Loucy (cell line): ENCODE data around the gene MARK3.

Experiments used
- H2AFZ ChIP-seq: fragments of 200-600 bp; sonication (generic); 2 replicates; pipeline ENCODE4 v1.6.0; 2016; ENCODE audit warnings: antibody characterized with exemption, mild to moderate bottlenecking, low read length, moderate library complexity
- H3F3A ChIP-seq: fragments of 200-600 bp; 2 replicates; pipeline ENCODE4 v1.6.0; 2016; ENCODE audit warnings: antibody characterized with exemption, low read depth, mild to moderate bottlenecking
- H3K27me3 ChIP-seq: fragments of 200-600 bp; sonication (generic); 2 replicates; pipeline ENCODE4 v1.6.1; 2014; ENCODE audit warnings: low read length, mild to moderate bottlenecking; ENCODE audit not compliant: insufficient read depth, poor library complexity, severe bottlenecking
- H3K36me3 ChIP-seq: fragments of 200-600 bp; sonication (generic); 2 replicates; pipeline ENCODE4 v1.6.1; 2016; ENCODE audit warnings: low read length; ENCODE audit not compliant: insufficient read depth
- H3K4me1 ChIP-seq: fragments of 200-600 bp; sonication (generic); 2 replicates; pipeline ENCODE4 v1.5.1; 2014; ENCODE audit warnings: low read length, mild to moderate bottlenecking; ENCODE audit not compliant: insufficient read depth, poor library complexity, severe bottlenecking
- H3K4me2 ChIP-seq: fragments of 200-600 bp; sonication (generic); 2 replicates; pipeline ENCODE4 v1.6.0; 2014; ENCODE audit warnings: antibody characterized with exemption, low read length, low read depth, mild to moderate bottlenecking; ENCODE audit not compliant: poor library complexity, severe bottlenecking
- H3K4me3 ChIP-seq: fragments of 200-600 bp; sonication (generic); 2 replicates; pipeline ENCODE4 v1.5.1; 2014; ENCODE audit warnings: low read length, mild to moderate bottlenecking, mixed read lengths; ENCODE audit not compliant: poor library complexity, severe bottlenecking
- H3K79me2 ChIP-seq: fragments of 200-600 bp; sonication (generic); 2 replicates; pipeline ENCODE4 v1.6.1; 2014; ENCODE audit warnings: low read length; ENCODE audit not compliant: insufficient read depth
- H3K9ac ChIP-seq: fragments of 200-600 bp; sonication (generic); 2 replicates; pipeline ENCODE4 v1.6.0; 2014; ENCODE audit warnings: mild to moderate bottlenecking, low read depth, low read length, moderate library complexity; ENCODE audit not compliant: poor library complexity, severe bottlenecking
- H3K9me2 ChIP-seq: fragments of 200-600 bp; sonication (generic); replicated peaks from 2 replicates; pipeline ENCODE4 v1.6.1; 2016; ENCODE audit warnings: low read depth, low read length, mixed read lengths
- H3K9me3 ChIP-seq: fragments of 200-600 bp; sonication (generic); 2 replicates; pipeline ENCODE4 v1.6.1; 2014; ENCODE audit warnings: mild to moderate bottlenecking, antibody characterized with exemption, low read length, low read depth; ENCODE audit not compliant: insufficient read depth
- H4K20me1 ChIP-seq: fragments of 200-600 bp; sonication (generic); 2 replicates; pipeline ENCODE4 v1.6.0; 2014; ENCODE audit warnings: antibody characterized with exemption, low read length, mild to moderate bottlenecking; ENCODE audit not compliant: insufficient read depth, poor library complexity, severe bottlenecking
- EZH2phosphoT487 ChIP-seq: fragments of 200-600 bp; IDR thresholded peaks from 2 replicates; pipeline ENCODE4 v1.6.1; 2018; ENCODE audit warnings: antibody characterized with exemption, mild to moderate bottlenecking, moderate library complexity, borderline replicate concordance
- TF ChIP-seq, protein P1 (sequence below): fragments of 200-600 bp; sonication (generic); conservative IDR thresholded peaks from 2 replicates; pipeline ENCODE4 v1.5.1; 2014; ENCODE audit warnings: mild to moderate bottlenecking, antibody characterized with exemption, low read length

Gene MARK3

DNA sequence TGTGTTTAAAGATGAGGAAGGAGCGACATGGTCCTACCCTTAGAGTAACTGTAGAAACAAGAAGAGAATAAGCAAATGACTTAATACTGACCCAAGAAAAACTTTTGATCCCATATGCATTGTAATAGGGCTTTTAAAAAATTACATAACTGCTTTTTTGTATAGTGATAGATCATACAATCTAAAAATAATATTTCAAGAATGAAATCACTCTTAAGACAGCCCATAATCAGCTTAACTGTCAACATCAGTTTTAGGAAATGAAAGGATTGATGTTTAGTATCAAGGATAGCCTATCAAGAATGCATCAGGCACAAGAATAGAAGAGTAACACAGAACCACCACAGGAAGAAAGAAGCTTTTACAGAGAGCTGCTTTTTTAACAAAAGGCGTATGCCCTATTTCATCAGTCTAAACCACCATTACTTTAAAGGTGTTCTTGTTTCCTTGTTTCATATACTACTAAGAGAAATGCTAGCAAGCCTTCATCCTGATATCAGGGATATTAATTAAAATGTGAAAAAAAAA lies 64.5 kb downstream of the MARK3 start:
- no peaks in the 10 kb centered on the region for H3K9me2 ChIP-seq
- H4K20me1 ChIP-seq = peaks cover 11% of the 10 kb centered on the region
- H3K4me1 ChIP-seq = no peaks in the 10 kb centered on the region
- no peak overlapping the region for H3K9ac ChIP-seq
- TF ChIP-seq EZH2phosphoT487 = no peak
- TF ChIP-seq, protein P1, sequence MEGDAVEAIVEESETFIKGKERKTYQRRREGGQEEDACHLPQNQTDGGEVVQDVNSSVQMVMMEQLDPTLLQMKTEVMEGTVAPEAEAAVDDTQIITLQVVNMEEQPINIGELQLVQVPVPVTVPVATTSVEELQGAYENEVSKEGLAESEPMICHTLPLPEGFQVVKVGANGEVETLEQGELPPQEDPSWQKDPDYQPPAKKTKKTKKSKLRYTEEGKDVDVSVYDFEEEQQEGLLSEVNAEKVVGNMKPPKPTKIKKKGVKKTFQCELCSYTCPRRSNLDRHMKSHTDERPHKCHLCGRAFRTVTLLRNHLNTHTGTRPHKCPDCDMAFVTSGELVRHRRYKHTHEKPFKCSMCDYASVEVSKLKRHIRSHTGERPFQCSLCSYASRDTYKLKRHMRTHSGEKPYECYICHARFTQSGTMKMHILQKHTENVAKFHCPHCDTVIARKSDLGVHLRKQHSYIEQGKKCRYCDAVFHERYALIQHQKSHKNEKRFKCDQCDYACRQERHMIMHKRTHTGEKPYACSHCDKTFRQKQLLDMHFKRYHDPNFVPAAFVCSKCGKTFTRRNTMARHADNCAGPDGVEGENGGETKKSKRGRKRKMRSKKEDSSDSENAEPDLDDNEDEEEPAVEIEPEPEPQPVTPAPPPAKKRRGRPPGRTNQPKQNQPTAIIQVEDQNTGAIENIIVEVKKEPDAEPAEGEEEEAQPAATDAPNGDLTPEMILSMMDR = no peak
- H3K9me3 ChIP-seq = no peaks in the 10 kb centered on the region
- no peak overlapping the region for H3K4me2 ChIP-seq
- H3K4me3 ChIP-seq = no peak overlapping the region
- peaks cover 31% of the 10 kb centered on the region; the same call in 1 of the 2 replicates for H3K36me3 ChIP-seq
- peaks cover 46% of the 10 kb centered on the region; the same call in 1 of the 2 replicates for H3K79me2 ChIP-seq
- no peaks in the 10 kb centered on the region for H3F3A ChIP-seq
- no peak overlapping the region for H2AFZ ChIP-seq
- H3K27me3 ChIP-seq = no peaks in the 10 kb centered on the region

DNA sequence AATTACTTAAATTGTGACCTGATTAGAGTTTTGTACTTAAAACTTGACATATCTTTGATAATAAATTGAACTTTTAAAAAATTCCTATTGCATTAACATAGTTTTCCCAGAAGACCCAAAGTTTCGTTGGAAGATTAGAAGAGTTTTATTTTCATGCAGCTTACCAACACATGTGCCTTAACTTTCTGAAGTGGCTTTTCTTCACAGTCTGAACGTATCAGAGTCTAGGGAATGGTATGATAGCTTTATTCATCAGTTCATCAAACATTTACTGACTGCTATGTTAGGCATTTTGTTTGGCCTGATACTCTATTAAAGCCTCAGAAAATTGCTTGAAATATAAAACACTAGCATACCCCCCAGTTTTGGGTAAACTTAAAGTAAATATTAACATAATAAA lies 65.2 kb downstream of the MARK3 start:
- no peak overlapping the region for H3K9ac ChIP-seq
- no peaks in the 10 kb centered on the region for H3K4me1 ChIP-seq
- peaks cover 34% of the 10 kb centered on the region; the same call in 1 of the 2 replicates for H3K36me3 ChIP-seq
- peaks cover 39% of the 10 kb centered on the region; the same call in 1 of the 2 replicates for H3K79me2 ChIP-seq
- no peaks in the 10 kb centered on the region for H3F3A ChIP-seq
- peaks cover 11% of the 10 kb centered on the region for H4K20me1 ChIP-seq
- no peak overlapping the region for H2AFZ ChIP-seq
- no peaks in the 10 kb centered on the region for H3K27me3 ChIP-seq
- no peak overlapping the region for H3K4me3 ChIP-seq
- no peaks in the 10 kb centered on the region for H3K9me2 ChIP-seq
- no peaks in the 10 kb centered on the region for H3K9me3 ChIP-seq
- no peak overlapping the region for H3K4me2 ChIP-seq
- TF ChIP-seq, protein P1 = no peak
- TF ChIP-seq EZH2phosphoT487 = no peak

DNA sequence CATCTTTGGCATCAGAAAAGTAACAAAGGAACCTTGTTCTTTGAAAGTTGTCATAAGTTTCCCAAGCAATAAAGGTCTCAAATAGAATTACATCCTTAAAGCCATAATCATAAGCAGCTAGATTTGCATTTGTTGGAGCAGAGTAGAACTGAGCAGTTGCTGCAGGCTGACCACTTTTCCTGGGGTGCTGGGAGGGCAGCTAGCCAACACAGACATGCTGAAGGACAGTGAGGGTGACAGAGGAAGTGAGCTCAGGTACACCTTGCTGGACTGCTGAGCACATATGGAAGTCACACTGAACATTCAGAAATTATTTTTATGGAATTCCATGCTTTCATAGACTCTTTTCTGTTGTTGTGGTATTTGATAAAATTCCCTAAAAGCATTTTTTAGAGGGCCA lies 66.2 kb downstream of the MARK3 start:
- TF ChIP-seq, protein P1 = no peak
- no peak for TF ChIP-seq EZH2phosphoT487
- Histone ChIP-seq H3K9ac (no peak overlapping the region), H3K27me3 (no peaks in the 10 kb centered on the region), H4K20me1 (peaks cover 14% of the 10 kb centered on the region), H2AFZ (no peak overlapping the region), H3K4me1 (no peaks in the 10 kb centered on the region), H3K9me2 (no peaks in the 10 kb centered on the region), H3K4me3 (no peak overlapping the region), H3F3A (no peaks in the 10 kb centered on the region), H3K9me3 (no peaks in the 10 kb centered on the region), H3K36me3 (peaks cover 42% of the 10 kb centered on the region; the same call in 1 of the 2 replicates), H3K4me2 (no peak overlapping the region), H3K79me2 (peaks cover 29% of the 10 kb centered on the region; the same call in 1 of the 2 replicates)
